Activated B cell treated with CpG ODN at 0.5 μM for 24 hours (primary cell): ENCODE results near the gene NUCKS1. TPM values are rescaled to one million over a fixed set of nuclear protein-coding genes. Genes with fewer than 3 reads are reported as not detected.

Experiments used
- ATAC-seq: fragments of 200-7000 bp; cut with Tn5 transposase; one replicate; pipeline ENCODE4 v1.10.0; 2021; ENCODE audit warnings: low read depth, mild to moderate bottlenecking, moderate library complexity
- CTCF ChIA-PET: fragments of 350-600 bp; sonication (Branson Sonifier 250); formaldehyde crosslinking; loops from one replicate; lab custom pipeline; 2021; ENCODE audit warnings: antibody characterized with exemption; lab: Charles Lee
- POLR2A ChIA-PET: fragments of 350-600 bp; sonication (Branson Sonifier 250); formaldehyde crosslinking; loops from one replicate; lab custom pipeline; 2021; ENCODE audit warnings: antibody characterized with exemption; lab: Charles Lee
- DNase-seq: peaks from one replicate; pipeline ENCODE4 v3.0.0; 2022
- H3K27ac Mint-ChIP-seq: one replicate; pipeline ENCODE4 v1.8.0; 2020; ENCODE audit warnings: mixed read lengths
- H3K27me3 Mint-ChIP-seq: one replicate; pipeline ENCODE4 v1.8.0; 2021; ENCODE audit warnings: mixed read lengths
- H3K36me3 Mint-ChIP-seq: one replicate; pipeline ENCODE4 v1.8.0; 2021; ENCODE audit warnings: low read depth, mixed read lengths
- H3K4me1 Mint-ChIP-seq: one replicate; pipeline ENCODE4 v1.8.0; 2021; ENCODE audit warnings: mixed read lengths
- H3K4me3 Mint-ChIP-seq: one replicate; pipeline ENCODE4 v1.8.0; 2020; ENCODE audit warnings: mild to moderate bottlenecking, mixed read lengths
- H3K9me3 Mint-ChIP-seq: one replicate; pipeline ENCODE4 v1.8.0; 2020; ENCODE audit warnings: mixed read lengths
- intact Hi-C: fragments of 100-400 bp; cut with micrococcal nuclease; formaldehyde crosslinking; loops from one replicate; pipeline ENCODE4 v1.15.1; 2024
- total RNA-seq: library from RNA; stranded (reverse); gene quantifications from 2 replicates; pipeline ENCODE4 v1.2.3, GENCODE V29; 2022
- TF ChIP-seq, protein P1 (sequence below): fragments of 200-600 bp; IDR thresholded peaks from one replicate; pipeline ENCODE4 v1.8.0; 2022; ENCODE audit warnings: antibody characterized with exemption, mild to moderate bottlenecking

NUCKS1 gene
- total RNA-seq, 1 donor from 2014 or later: 113 TPM

DNA sequence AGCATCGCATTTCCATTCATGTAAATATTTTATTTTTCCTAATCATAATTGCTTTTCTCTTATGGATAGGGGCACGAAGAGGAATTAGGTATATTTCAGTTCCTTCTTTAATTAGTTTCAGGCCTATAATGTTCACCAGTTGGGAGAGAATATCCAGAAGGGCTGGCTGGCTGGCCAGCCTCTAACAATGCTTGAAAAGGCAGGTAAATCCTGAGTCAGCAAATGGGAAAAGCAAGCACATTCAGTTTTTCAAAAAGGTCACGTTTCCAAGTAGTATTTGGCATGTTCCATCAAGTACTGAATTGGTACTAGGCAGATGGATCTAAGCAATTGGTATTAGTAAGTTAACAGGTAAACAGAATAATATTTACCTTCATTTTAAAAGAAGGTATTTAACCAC lies 17.3 kb upstream of the NUCKS1 start:
- peaks cover 33% of the 10 kb centered on the region for H3K4me1 Mint-ChIP-seq
- no peak overlapping the region for H3K4me3 Mint-ChIP-seq
- H3K36me3 Mint-ChIP-seq: peaks cover 64% of the 10 kb centered on the region
- ChIA-PET POLR2A (no interaction called here), CTCF (no interaction called here)
- ATAC-seq (no peak), DNase-seq (no peak)
- intact Hi-C loops: no loop called here
- H3K9me3 Mint-ChIP-seq: no peaks in the 10 kb centered on the region
- peak overlapping the region; percentile 64 for H3K27ac Mint-ChIP-seq
- TF ChIP-seq, protein P1, sequence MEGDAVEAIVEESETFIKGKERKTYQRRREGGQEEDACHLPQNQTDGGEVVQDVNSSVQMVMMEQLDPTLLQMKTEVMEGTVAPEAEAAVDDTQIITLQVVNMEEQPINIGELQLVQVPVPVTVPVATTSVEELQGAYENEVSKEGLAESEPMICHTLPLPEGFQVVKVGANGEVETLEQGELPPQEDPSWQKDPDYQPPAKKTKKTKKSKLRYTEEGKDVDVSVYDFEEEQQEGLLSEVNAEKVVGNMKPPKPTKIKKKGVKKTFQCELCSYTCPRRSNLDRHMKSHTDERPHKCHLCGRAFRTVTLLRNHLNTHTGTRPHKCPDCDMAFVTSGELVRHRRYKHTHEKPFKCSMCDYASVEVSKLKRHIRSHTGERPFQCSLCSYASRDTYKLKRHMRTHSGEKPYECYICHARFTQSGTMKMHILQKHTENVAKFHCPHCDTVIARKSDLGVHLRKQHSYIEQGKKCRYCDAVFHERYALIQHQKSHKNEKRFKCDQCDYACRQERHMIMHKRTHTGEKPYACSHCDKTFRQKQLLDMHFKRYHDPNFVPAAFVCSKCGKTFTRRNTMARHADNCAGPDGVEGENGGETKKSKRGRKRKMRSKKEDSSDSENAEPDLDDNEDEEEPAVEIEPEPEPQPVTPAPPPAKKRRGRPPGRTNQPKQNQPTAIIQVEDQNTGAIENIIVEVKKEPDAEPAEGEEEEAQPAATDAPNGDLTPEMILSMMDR: no peak
- no peaks in the 10 kb centered on the region for H3K27me3 Mint-ChIP-seq

DNA sequence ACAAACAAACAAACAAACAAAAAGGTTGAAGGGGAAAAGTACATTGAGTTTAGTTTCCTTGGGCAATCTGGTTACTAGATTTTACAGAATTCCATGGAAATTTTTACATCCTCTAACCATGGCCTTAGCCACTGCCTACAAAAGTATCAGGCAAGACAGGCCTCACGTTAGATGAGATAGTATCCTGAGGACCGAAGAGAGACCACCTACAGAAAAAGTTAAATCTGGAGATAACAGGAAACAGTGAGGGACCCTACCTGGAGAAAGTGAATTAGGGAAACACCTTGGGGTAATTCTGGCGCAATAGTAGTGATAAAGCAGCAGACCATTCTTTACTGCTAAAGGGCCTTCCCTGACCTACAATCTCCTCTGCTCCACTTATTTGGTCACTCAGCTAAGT lies 16.6 kb upstream of the NUCKS1 start:
- POLR2A ChIA-PET: interaction anchor here (1.2 to 1.4 kb wide), 2 partner anchors 9 to 11 kb away, joined by 3 read pairs; partner anchors contain the start of gene RAB29
- ATAC-seq: no peak
- Mint-ChIP-seq H3K9me3 (no peaks in the 10 kb centered on the region), H3K27me3 (no peaks in the 10 kb centered on the region), H3K36me3 (peaks cover 58% of the 10 kb centered on the region), H3K4me1 (peaks cover 26% of the 10 kb centered on the region), H3K4me3 (no peak overlapping the region), H3K27ac (peak overlapping the region; percentile 50)
- CTCF ChIA-PET: interaction anchor here (1.0 to 1.5 kb wide), 2 partner anchors 55 to 210 kb away, joined by 3 to 5 read pairs; no protein-coding TSS in a partner anchor
- TF ChIP-seq, protein P1: no peak
- intact Hi-C loops: no loop called here
- DNase-seq: no peak

DNA sequence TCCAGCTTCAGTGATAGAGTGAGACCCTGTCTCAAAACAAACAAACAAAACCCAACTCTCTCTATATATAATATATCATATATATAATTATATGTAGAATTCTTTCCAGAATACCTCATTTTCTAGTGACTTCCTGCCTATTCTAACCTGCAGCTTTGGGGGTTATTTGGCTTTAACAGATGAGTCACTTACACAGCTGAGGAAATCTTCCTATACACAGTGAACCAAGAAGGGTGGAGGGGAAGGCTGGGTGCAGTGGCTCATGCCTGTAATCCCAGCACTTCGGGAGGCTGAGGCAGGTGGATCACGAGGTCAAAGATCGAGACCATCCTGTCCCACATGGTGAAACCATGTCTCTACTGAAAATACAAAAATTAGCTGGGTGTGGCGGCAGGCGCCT lies 16.1 kb upstream of the NUCKS1 start:
- Mint-ChIP-seq H3K27ac (peak overlapping the region; percentile 50), H3K4me1 (peaks cover 21% of the 10 kb centered on the region), H3K4me3 (no peak overlapping the region), H3K36me3 (peaks cover 54% of the 10 kb centered on the region), H3K27me3 (no peaks in the 10 kb centered on the region), H3K9me3 (no peaks in the 10 kb centered on the region)
- intact Hi-C loops: no loop called here
- TF ChIP-seq, protein P1: no peak
- ChIA-PET POLR2A (interaction anchor here (0.6 to 1.4 kb wide), 5 partner anchors 8 to 28 kb away, joined by 3 to 6 read pairs (median 3); partner anchors contain the start of gene RAB29), CTCF (interaction anchor here (1.0 to 1.5 kb wide), 2 partner anchors 55 to 211 kb away, joined by 3 to 5 read pairs; no protein-coding TSS in a partner anchor)
- ATAC-seq (no peak), DNase-seq (no peak)

DNA sequence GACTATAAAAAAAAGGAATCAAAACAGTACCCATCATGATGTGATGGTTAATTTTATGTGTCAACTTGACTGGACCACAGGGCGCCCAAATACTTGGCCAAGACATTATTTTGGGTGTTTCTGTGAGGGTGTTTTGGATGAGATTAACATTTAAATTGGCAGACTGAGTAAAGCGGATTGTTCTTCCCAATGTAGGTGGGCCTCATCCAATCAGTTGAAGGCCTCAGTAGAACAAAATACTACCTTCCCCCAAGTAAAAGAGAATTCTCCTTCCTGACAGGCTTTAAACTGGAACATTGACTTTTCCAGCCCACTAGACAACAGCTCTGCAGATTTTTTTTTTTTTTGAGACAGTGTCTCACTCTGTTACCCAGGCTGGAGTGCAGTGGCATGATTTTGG lies 14.6 kb upstream of the NUCKS1 start:
- no peak for DNase-seq
- intact Hi-C loops: no loop called here
- H3K36me3 Mint-ChIP-seq: peaks cover 42% of the 10 kb centered on the region
- CTCF ChIA-PET: no interaction called here
- H3K4me1 Mint-ChIP-seq: peaks cover 13% of the 10 kb centered on the region
- POLR2A ChIA-PET: interaction anchor here (1.4 to 1.7 kb wide), 2 partner anchors 10 to 15 kb away, joined by 6 to 9 read pairs; partner anchors contain the start of gene NUCKS1
- TF ChIP-seq, protein P1: no peak
- no peaks in the 10 kb centered on the region for H3K9me3 Mint-ChIP-seq
- no peak overlapping the region for H3K4me3 Mint-ChIP-seq
- H3K27ac Mint-ChIP-seq: no peak overlapping the region
- no peak for ATAC-seq
- H3K27me3 Mint-ChIP-seq: no peaks in the 10 kb centered on the region

DNA sequence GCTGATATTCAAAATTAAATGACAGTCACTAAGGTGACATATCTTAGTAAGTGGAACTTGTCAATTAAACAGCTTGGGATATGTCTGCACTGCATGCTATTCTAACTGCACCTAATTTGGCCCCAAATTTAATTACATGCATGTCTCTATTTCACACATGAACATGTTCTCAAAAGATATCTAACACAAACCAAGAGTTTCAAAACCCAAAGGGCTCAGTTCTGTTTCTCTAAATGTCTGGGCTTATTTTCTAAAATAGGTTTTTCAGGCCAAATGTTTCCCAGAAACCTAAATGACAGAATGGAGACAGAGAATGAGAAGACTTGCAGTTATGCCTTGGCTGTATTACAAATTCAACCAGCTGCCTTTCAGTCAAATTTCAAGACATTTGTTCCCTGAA lies 14.0 kb upstream of the NUCKS1 start:
- TF ChIP-seq, protein P1: no peak
- Mint-ChIP-seq H3K27me3 (no peaks in the 10 kb centered on the region), H3K36me3 (peaks cover 36% of the 10 kb centered on the region), H3K4me1 (peaks cover 13% of the 10 kb centered on the region), H3K9me3 (no peaks in the 10 kb centered on the region), H3K27ac (no peak overlapping the region), H3K4me3 (no peak overlapping the region)
- no peak for DNase-seq
- ChIA-PET CTCF (interaction anchor here (1.0 kb wide), 1 partner anchor 53 kb away, joined by 3 read pairs; no protein-coding TSS in a partner anchor), POLR2A (interaction anchor here (1.7 kb wide), 1 partner anchor 14 kb away, joined by 9 read pairs; the partner anchor contains the start of gene NUCKS1)
- no peak for ATAC-seq
- intact Hi-C loops: no loop called here
